ENCODE results near the gene CMIP.

DNA sequence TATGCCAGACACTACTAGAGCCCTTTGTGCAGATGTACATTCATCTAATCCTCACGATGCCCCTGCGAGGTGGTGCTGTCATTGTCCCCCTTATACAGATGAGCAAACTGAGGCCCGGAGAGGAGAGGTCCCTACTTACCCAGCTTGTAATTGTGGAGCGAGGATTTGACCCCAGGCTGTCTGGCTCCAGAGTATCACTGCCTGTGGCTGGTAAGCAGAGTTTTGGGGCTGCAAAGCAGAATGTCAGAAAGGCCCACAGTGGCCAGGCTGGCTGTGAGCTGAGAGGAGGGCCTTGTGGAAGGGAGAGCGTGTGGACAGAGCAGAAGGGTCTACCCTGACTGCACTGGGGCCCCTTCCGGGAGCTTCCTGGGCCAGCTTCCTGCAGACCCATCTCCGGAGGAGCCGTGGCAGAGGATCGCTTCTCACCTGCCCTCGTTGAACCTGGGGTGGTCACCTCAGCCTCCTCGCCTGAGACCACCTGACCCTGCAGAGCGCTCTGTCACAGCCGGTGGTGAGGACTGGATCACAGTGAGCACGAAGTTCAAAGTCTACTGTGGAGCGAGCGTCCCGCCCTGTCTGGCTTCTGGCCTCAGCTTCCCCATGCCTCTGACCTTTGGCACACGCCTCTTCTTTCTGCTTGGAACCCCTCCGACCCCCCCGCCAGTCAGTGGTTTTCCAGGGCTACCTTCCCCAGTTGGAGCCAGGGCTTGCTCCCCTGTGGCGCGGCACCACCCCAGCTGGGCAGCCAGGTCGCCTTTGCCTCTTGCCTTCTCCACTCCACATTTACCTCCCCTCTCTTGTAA lies 12.1 kb downstream of the CMIP start:
- TF ChIP-seq, protein P1, sequence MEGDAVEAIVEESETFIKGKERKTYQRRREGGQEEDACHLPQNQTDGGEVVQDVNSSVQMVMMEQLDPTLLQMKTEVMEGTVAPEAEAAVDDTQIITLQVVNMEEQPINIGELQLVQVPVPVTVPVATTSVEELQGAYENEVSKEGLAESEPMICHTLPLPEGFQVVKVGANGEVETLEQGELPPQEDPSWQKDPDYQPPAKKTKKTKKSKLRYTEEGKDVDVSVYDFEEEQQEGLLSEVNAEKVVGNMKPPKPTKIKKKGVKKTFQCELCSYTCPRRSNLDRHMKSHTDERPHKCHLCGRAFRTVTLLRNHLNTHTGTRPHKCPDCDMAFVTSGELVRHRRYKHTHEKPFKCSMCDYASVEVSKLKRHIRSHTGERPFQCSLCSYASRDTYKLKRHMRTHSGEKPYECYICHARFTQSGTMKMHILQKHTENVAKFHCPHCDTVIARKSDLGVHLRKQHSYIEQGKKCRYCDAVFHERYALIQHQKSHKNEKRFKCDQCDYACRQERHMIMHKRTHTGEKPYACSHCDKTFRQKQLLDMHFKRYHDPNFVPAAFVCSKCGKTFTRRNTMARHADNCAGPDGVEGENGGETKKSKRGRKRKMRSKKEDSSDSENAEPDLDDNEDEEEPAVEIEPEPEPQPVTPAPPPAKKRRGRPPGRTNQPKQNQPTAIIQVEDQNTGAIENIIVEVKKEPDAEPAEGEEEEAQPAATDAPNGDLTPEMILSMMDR (IDR thresholded peaks at IDR 0.05) = no peak
- no peak for TF ChIP-seq POLR2A (IDR thresholded peaks at IDR 0.05)

Data from thyroid gland (tissue), 4 donors.